ENCODE measurements around the gene PHKB. TPM values are rescaled to one million over a fixed set of nuclear protein-coding genes. Genes with fewer than 3 reads are reported as not detected.

Gene PHKB
- total and polyA plus RNA-seq, 2 of the 8 experiments (the other 6 are each of a cell fraction or from before 2014, with no cell fraction given): 18.6 to 38.3 TPM

GRCh38 chr16:47571049-47571448 lies 109.9 kb downstream of the PHKB start:
- no peaks in the 10 kb centered on the region for H4K20me1 ChIP-seq (replicated peaks in 1 of 2; ENCODE audit: control insufficient read depth in 1 of 2, insufficient read depth in 2 of 2, low read length in 2 of 2)
- H2BK20ac ChIP-seq (ENCODE audit: low read length): no peak overlapping the region
- H2AK5ac ChIP-seq (ENCODE audit: low read depth, low read length): no peak overlapping the region
- no peak overlapping the region for H4K5ac ChIP-seq (ENCODE audit: insufficient read length, low read depth, low read length)
- no peak overlapping the region for H2BK120ac ChIP-seq (replicated peaks; ENCODE audit: low read depth, low read length)
- TF ChIP-seq TEAD4 (IDR thresholded peaks at IDR 0.05; ENCODE audit: low read depth, low read length): no peak
- TF ChIP-seq, protein P1, sequence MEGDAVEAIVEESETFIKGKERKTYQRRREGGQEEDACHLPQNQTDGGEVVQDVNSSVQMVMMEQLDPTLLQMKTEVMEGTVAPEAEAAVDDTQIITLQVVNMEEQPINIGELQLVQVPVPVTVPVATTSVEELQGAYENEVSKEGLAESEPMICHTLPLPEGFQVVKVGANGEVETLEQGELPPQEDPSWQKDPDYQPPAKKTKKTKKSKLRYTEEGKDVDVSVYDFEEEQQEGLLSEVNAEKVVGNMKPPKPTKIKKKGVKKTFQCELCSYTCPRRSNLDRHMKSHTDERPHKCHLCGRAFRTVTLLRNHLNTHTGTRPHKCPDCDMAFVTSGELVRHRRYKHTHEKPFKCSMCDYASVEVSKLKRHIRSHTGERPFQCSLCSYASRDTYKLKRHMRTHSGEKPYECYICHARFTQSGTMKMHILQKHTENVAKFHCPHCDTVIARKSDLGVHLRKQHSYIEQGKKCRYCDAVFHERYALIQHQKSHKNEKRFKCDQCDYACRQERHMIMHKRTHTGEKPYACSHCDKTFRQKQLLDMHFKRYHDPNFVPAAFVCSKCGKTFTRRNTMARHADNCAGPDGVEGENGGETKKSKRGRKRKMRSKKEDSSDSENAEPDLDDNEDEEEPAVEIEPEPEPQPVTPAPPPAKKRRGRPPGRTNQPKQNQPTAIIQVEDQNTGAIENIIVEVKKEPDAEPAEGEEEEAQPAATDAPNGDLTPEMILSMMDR (IDR thresholded peaks at IDR 0.05; ENCODE audit: control extremely low read depth in 1 of 3, insufficient read depth in 1 of 3, low read depth in 1 of 3, low read length in 3 of 3): peak in 2 of 3 experiments; percentile 23 to 30; a peak in 2 of 4 replicates
- peak; percentile 23 to 47; a peak in 3 of 4 replicates for TF ChIP-seq RAD21 (IDR thresholded peaks at IDR 0.05 in 1 of 2, conservative IDR thresholded peaks at IDR 0.05 in 1 of 2; ENCODE audit: low read depth in 2 of 2, low read length in 2 of 2)
- no peak for TF ChIP-seq EZH2 (IDR thresholded peaks at IDR 0.05; ENCODE audit: low read depth, low read length, severe bottlenecking)
- no peak for TF ChIP-seq SP2 (IDR thresholded peaks at IDR 0.05; ENCODE audit: low read length)
- no peak for TF ChIP-seq KDM4A (IDR thresholded peaks at IDR 0.05; ENCODE audit: low read depth, low read length, severe bottlenecking)
- no peak for TF ChIP-seq JUN (IDR thresholded peaks at IDR 0.05; ENCODE audit: low read depth, low read length)
- H3K23ac ChIP-seq (ENCODE audit: insufficient read length): no peak overlapping the region
- ChIA-PET CTCF (ENCODE audit: partially characterized antibody) (interaction anchor here (0.9 to 2.3 kb wide), 5 partner anchors 11 to 552 kb away, joined by 3 to 14 read pairs (median 3); no protein-coding TSS in a partner anchor), POLR2A (ENCODE audit: partially characterized antibody) (interaction anchor here (1.0 kb wide), 1 partner anchor 248 kb away, joined by 3 read pairs; no protein-coding TSS in a partner anchor)
- no peak overlapping the region for H3K56ac ChIP-seq (replicated peaks; ENCODE audit: insufficient read length, low read depth, low read length)
- no peak for FAIRE-seq
- H3K79me1 ChIP-seq (ENCODE audit: low read depth, low read length): no peaks in the 10 kb centered on the region
- no peak overlapping the region for H3K4ac ChIP-seq (replicated peaks; ENCODE audit: insufficient read length, low read depth, low read length)
- no peak overlapping the region for H3K27ac ChIP-seq (ENCODE audit: low read depth, low read length)
- no peak overlapping the region for H3K4me3 ChIP-seq (ENCODE audit: extremely low read depth in 1 of 4, insufficient read depth in 2 of 4, low read depth in 3 of 4, low read length in 4 of 4)
- no peak overlapping the region for H3K4me2 ChIP-seq (ENCODE audit: insufficient read depth in 1 of 2, low read depth in 2 of 2, low read length in 2 of 2)
- H3K36me3 ChIP-seq (ENCODE audit: control insufficient read depth in 2 of 4, insufficient read depth in 4 of 4, low read length in 3 of 4): no peaks in the 10 kb centered on the region
- H4K8ac ChIP-seq (ENCODE audit: extremely low read depth, insufficient read depth, low read length): no peak overlapping the region
- H3K14ac ChIP-seq (ENCODE audit: insufficient read length): no peak overlapping the region
- H3K27me3 ChIP-seq (replicated peaks in 1 of 4; ENCODE audit: control insufficient read depth in 3 of 4, extremely low read depth in 1 of 4, insufficient read depth in 3 of 4, low read length in 3 of 4): no peaks in the 10 kb centered on the region
- no peak overlapping the region for H3K9ac ChIP-seq (replicated peaks in 1 of 4; ENCODE audit: extremely low read depth in 1 of 4, low read depth in 3 of 4, low read length in 3 of 4)
- no peak overlapping the region for H2AFZ ChIP-seq (ENCODE audit: low read length)
- no peak overlapping the region for H2BK15ac ChIP-seq (ENCODE audit: low read length)
- H3K18ac ChIP-seq (ENCODE audit: extremely low read depth, low read length): no peak overlapping the region
- H2BK12ac ChIP-seq (ENCODE audit: low read depth, low read length): no peak overlapping the region
- no peaks in the 10 kb centered on the region for H3K9me3 ChIP-seq (ENCODE audit: insufficient read depth in 2 of 2, low read depth in 1 of 2, low read length in 1 of 2)
- no peaks in the 10 kb centered on the region for H3K79me2 ChIP-seq (ENCODE audit: control insufficient read depth in 1 of 2, insufficient read depth in 2 of 2, low read length in 2 of 2)
- H3K4me1 ChIP-seq (replicated peaks in 1 of 4; ENCODE audit: control insufficient read depth in 3 of 4, insufficient read depth in 4 of 4, low read length in 3 of 4): no peaks in the 10 kb centered on the region
- DNase-seq (ENCODE audit: low read depth in 1 of 2, low spot score in 2 of 2): no peak
- H3K23me2 ChIP-seq (ENCODE audit: low read depth, low read length): no peaks in the 10 kb centered on the region
- no peak overlapping the region for H4K91ac ChIP-seq (replicated peaks; ENCODE audit: insufficient read length, low read length)
- no peak overlapping the region for H2BK5ac ChIP-seq (ENCODE audit: low read depth, low read length)

Measured in H1 (cell line).